SK-N-SH treated with all-trans-retinoic acid at 6 μM for 48 hours (cell line): ENCODE data around the gene RAPH1.

Experiments used
- ATAC-seq: fragments of 200-7000 bp; cut with Tn5 transposase; 3 replicates; pipeline ENCODE4 v1.9.1; 2020; ENCODE audit warnings: mild to moderate bottlenecking, moderate library complexity
- ARNTL ChIP-seq: fragments of 450-650 bp; formaldehyde crosslinking; IDR thresholded peaks from 2 replicates; pipeline ENCODE4 v1.5.0; 2020; ENCODE audit warnings: low read depth, mild to moderate bottlenecking, moderate library complexity, borderline replicate concordance
- BACH2 ChIP-seq: fragments of 250-450 bp; sonication (Bioruptor Pico); IDR thresholded peaks from 2 replicates; pipeline ENCODE4 v1.9.0; 2021; ENCODE audit warnings: mild to moderate bottlenecking, borderline replicate concordance
- CSDC2 ChIP-seq: fragments of 250-450 bp; sonication (Bioruptor Pico); IDR thresholded peaks from 2 replicates; pipeline ENCODE4 v1.5.0; 2020; ENCODE audit warnings: mild to moderate bottlenecking, moderate library complexity
- ESRRG ChIP-seq: fragments of 250-450 bp; sonication (Bioruptor Pico); IDR thresholded peaks from 2 replicates; pipeline ENCODE4 v1.6.1; 2021; ENCODE audit warnings: mild to moderate bottlenecking
- GLIS3 ChIP-seq: fragments of 250-450 bp; sonication (Bioruptor Pico); IDR thresholded peaks from 2 replicates; pipeline ENCODE4 v1.5.0; 2020; ENCODE audit warnings: mild to moderate bottlenecking, moderate library complexity
- ISL1 ChIP-seq: fragments of 250-450 bp; sonication (Bioruptor Pico); IDR thresholded peaks from 2 replicates; pipeline ENCODE4 v2.1.2; 2022; ENCODE audit warnings: mild to moderate bottlenecking, moderate library complexity
- OSR1 ChIP-seq: fragments of 250-450 bp; sonication (Bioruptor Pico); IDR thresholded peaks from 2 replicates; pipeline ENCODE4 v1.8.0; 2022; ENCODE audit warnings: moderate library complexity, mild to moderate bottlenecking, inconsistent platforms
- PPARA ChIP-seq: fragments of 250-450 bp; sonication (Bioruptor Pico); IDR thresholded peaks from 2 replicates; pipeline ENCODE4 v1.5.0; 2020; ENCODE audit warnings: mild to moderate bottlenecking, borderline replicate concordance
- RARB ChIP-seq: fragments of 250-450 bp; sonication (Bioruptor Pico); IDR thresholded peaks from 2 replicates; pipeline ENCODE4 v1.8.0; 2021; ENCODE audit warnings: mild to moderate bottlenecking, moderate library complexity
- SNAI2 ChIP-seq: fragments of 250-450 bp; sonication (Bioruptor Pico); IDR thresholded peaks from 2 replicates; pipeline ENCODE4 v1.5.0; 2020; ENCODE audit warnings: mild to moderate bottlenecking, moderate library complexity
- TCF4 ChIP-seq: fragments of 250-450 bp; sonication (Bioruptor Pico); IDR thresholded peaks from 2 replicates; pipeline ENCODE4 v1.8.0; 2021; ENCODE audit warnings: mild to moderate bottlenecking, moderate library complexity, borderline replicate concordance
- TOX ChIP-seq: fragments of 250-450 bp; sonication (Bioruptor Pico); IDR thresholded peaks from 2 replicates; pipeline ENCODE4 v1.8.0; 2021; ENCODE audit warnings: mild to moderate bottlenecking, moderate library complexity, borderline replicate concordance
- ZC3H10 ChIP-seq: fragments of 250-450 bp; sonication (Bioruptor Pico); IDR thresholded peaks from 2 replicates; pipeline ENCODE4 v1.5.1; 2021; ENCODE audit warnings: mild to moderate bottlenecking, moderate library complexity
- ZFP30 ChIP-seq: fragments of 450-650 bp; formaldehyde crosslinking; IDR thresholded peaks from 2 replicates; pipeline ENCODE4 v1.5.0; 2022; ENCODE audit warnings: mild to moderate bottlenecking, moderate library complexity
- ZNF565 ChIP-seq: fragments of 450-650 bp; formaldehyde crosslinking; conservative IDR thresholded peaks from 2 replicates; pipeline ENCODE4 v1.5.0; 2020; ENCODE audit warnings: low read depth, mild to moderate bottlenecking, moderate library complexity
- ZNF70 ChIP-seq: fragments of 450-650 bp; formaldehyde crosslinking; IDR thresholded peaks from 2 replicates; pipeline ENCODE4 v1.5.0; 2020; ENCODE audit warnings: mild to moderate bottlenecking, moderate library complexity
- ZNF8 ChIP-seq: fragments of 450-650 bp; formaldehyde crosslinking; IDR thresholded peaks from 2 replicates; pipeline ENCODE4 v1.5.0; 2020; ENCODE audit warnings: mild to moderate bottlenecking, moderate library complexity
- TF ChIP-seq, protein P1 (sequence below): fragments of 250-450 bp; sonication (Bioruptor Pico); IDR thresholded peaks from 2 replicates; pipeline ENCODE4 v1.5.1; 2021; ENCODE audit warnings: mild to moderate bottlenecking, moderate library complexity
- TF ChIP-seq, protein P2 (sequence below): fragments of 250-450 bp; sonication (Bioruptor Pico); IDR thresholded peaks from 2 replicates; pipeline ENCODE4 v1.8.0; 2020; ENCODE audit warnings: mild to moderate bottlenecking, moderate library complexity, borderline replicate concordance
- TF ChIP-seq, protein P3 (sequence below): fragments of 250-450 bp; sonication (Bioruptor Pico); IDR thresholded peaks from 2 replicates; pipeline ENCODE4 v1.8.0; 2021; ENCODE audit warnings: low read depth, mild to moderate bottlenecking, moderate library complexity, borderline replicate concordance
- TF ChIP-seq, protein P4 (sequence below): fragments of 250-450 bp; sonication (Bioruptor Pico); IDR thresholded peaks from 2 replicates; pipeline ENCODE4 v1.5.0; 2020; ENCODE audit warnings: mild to moderate bottlenecking, moderate library complexity
- TF ChIP-seq, protein P5 (sequence below): fragments of 250-450 bp; sonication (Bioruptor Pico); IDR thresholded peaks from 2 replicates; pipeline ENCODE4 v1.5.1; 2020; ENCODE audit warnings: low read depth, mild to moderate bottlenecking, moderate library complexity

RAPH1 gene

DNA sequence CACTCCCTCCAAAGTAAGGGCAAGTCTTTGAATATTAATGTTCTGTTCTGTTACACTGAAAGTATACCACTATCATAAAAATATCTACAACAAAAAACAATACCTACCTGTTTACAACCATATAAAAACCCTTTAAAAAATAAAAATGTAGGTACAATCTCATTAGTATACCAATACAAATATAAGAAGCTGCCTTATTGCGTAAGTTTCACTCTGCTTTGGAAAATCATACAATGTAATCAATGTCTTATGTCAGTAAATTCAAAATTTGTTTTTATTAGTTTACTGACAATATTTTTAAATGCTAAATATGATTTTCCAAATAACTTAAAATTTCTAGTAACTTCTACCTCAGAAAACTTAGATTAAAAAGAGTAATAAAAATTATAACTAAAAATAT lies 72.8 kb downstream of the RAPH1 start:
- TF ChIP-seq ARNTL (CRISPR knock-in tag) = no peak
- TF ChIP-seq, protein P1, sequence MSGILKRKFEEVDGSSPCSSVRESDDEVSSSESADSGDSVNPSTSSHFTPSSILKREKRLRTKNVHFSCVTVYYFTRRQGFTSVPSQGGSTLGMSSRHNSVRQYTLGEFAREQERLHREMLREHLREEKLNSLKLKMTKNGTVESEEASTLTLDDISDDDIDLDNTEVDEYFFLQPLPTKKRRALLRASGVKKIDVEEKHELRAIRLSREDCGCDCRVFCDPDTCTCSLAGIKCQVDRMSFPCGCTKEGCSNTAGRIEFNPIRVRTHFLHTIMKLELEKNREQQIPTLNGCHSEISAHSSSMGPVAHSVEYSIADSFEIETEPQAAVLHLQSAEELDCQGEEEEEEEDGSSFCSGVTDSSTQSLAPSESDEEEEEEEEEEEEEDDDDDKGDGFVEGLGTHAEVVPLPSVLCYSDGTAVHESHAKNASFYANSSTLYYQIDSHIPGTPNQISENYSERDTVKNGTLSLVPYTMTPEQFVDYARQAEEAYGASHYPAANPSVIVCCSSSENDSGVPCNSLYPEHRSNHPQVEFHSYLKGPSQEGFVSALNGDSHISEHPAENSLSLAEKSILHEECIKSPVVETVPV (CRISPR knock-in tag) = no peak
- TF ChIP-seq, protein P2, sequence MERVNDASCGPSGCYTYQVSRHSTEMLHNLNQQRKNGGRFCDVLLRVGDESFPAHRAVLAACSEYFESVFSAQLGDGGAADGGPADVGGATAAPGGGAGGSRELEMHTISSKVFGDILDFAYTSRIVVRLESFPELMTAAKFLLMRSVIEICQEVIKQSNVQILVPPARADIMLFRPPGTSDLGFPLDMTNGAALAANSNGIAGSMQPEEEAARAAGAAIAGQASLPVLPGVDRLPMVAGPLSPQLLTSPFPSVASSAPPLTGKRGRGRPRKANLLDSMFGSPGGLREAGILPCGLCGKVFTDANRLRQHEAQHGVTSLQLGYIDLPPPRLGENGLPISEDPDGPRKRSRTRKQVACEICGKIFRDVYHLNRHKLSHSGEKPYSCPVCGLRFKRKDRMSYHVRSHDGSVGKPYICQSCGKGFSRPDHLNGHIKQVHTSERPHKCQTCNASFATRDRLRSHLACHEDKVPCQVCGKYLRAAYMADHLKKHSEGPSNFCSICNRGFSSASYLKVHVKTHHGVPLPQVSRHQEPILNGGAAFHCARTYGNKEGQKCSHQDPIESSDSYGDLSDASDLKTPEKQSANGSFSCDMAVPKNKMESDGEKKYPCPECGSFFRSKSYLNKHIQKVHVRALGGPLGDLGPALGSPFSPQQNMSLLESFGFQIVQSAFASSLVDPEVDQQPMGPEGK = no peak
- TF ChIP-seq, protein P3, sequence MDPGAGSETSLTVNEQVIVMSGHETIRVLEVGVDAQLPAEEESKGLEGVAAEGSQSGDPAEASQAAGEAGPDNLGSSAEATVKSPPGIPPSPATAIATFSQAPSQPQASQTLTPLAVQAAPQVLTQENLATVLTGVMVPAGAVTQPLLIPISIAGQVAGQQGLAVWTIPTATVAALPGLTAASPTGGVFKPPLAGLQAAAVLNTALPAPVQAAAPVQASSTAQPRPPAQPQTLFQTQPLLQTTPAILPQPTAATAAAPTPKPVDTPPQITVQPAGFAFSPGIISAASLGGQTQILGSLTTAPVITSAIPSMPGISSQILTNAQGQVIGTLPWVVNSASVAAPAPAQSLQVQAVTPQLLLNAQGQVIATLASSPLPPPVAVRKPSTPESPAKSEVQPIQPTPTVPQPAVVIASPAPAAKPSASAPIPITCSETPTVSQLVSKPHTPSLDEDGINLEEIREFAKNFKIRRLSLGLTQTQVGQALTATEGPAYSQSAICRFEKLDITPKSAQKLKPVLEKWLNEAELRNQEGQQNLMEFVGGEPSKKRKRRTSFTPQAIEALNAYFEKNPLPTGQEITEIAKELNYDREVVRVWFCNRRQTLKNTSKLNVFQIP = no peak
- no peak for TF ChIP-seq BACH2 (CRISPR knock-in tag)
- no peak for TF ChIP-seq CSDC2
- TF ChIP-seq GLIS3 (CRISPR knock-in tag) = no peak
- no peak for TF ChIP-seq OSR1 (CRISPR knock-in tag)
- TF ChIP-seq RARB (CRISPR knock-in tag) = no peak
- TF ChIP-seq, protein P4, sequence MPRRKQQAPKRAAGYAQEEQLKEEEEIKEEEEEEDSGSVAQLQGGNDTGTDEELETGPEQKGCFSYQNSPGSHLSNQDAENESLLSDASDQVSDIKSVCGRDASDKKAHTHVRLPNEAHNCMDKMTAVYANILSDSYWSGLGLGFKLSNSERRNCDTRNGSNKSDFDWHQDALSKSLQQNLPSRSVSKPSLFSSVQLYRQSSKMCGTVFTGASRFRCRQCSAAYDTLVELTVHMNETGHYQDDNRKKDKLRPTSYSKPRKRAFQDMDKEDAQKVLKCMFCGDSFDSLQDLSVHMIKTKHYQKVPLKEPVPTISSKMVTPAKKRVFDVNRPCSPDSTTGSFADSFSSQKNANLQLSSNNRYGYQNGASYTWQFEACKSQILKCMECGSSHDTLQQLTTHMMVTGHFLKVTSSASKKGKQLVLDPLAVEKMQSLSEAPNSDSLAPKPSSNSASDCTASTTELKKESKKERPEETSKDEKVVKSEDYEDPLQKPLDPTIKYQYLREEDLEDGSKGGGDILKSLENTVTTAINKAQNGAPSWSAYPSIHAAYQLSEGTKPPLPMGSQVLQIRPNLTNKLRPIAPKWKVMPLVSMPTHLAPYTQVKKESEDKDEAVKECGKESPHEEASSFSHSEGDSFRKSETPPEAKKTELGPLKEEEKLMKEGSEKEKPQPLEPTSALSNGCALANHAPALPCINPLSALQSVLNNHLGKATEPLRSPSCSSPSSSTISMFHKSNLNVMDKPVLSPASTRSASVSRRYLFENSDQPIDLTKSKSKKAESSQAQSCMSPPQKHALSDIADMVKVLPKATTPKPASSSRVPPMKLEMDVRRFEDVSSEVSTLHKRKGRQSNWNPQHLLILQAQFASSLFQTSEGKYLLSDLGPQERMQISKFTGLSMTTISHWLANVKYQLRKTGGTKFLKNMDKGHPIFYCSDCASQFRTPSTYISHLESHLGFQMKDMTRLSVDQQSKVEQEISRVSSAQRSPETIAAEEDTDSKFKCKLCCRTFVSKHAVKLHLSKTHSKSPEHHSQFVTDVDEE = no peak
- TF ChIP-seq PPARA = no peak
- TF ChIP-seq, protein P5, sequence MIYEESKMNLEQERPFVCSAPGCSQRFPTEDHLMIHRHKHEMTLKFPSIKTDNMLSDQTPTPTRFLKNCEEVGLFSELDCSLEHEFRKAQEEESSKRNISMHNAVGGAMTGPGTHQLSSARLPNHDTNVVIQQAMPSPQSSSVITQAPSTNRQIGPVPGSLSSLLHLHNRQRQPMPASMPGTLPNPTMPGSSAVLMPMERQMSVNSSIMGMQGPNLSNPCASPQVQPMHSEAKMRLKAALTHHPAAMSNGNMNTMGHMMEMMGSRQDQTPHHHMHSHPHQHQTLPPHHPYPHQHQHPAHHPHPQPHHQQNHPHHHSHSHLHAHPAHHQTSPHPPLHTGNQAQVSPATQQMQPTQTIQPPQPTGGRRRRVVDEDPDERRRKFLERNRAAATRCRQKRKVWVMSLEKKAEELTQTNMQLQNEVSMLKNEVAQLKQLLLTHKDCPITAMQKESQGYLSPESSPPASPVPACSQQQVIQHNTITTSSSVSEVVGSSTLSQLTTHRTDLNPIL (CRISPR knock-in tag) = no peak
- TF ChIP-seq ESRRG = no peak
- TF ChIP-seq ZNF565 (CRISPR knock-in tag) = no peak
- TF ChIP-seq, all 23 proteins: peak for 0
- no peak for ATAC-seq

DNA sequence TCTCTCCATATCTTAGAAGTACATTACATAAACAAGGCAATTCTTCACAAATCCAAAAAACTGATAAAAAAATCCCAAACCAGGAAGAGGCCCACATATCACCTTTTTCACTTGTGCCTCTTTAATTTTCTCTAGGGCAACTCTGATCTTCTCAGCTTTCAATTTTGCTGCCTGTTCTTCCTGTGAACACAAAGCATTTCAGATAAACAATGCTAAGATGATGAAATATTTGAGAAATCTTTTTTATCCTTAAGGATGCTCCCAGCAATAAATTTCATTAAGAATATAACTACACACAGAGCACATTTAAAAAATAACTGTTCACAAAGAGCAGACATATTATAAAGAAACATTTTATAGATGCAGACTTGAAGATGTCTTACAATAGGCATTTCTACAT lies 73.4 kb downstream of the RAPH1 start:
- no peak for ATAC-seq

DNA sequence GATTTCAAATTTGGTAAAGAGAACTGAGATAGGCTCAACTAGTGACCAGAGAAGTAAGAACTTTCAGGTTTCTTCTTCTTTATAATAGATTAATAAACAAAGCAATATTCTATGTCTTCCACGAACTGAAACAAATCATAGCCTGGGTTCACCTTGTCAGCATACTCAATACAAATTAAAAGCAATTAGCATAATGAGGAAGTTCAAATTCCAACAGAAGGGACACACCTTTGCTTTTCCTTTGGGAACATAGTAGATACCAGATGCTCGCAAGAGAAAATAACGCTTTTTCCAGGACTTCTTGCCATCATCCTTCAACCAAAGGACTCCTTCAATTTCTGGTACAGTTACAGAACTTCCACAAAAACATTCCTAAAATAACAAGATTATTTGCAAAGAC lies 79.9 kb downstream of the RAPH1 start:
- no peak for ATAC-seq
- TF ChIP-seq ZNF8 (CRISPR knock-in tag) (no peak), ZNF565 (CRISPR knock-in tag) (no peak), ISL1 (CRISPR knock-in tag) (no peak), PPARA (no peak), ZNF70 (CRISPR knock-in tag) (no peak), RARB (CRISPR knock-in tag) (no peak), OSR1 (CRISPR knock-in tag) (no peak), TOX (CRISPR knock-in tag) (no peak), TCF4 (CRISPR knock-in tag) (no peak), ZC3H10 (CRISPR knock-in tag) (no peak)
- TF ChIP-seq, protein P1 (CRISPR knock-in tag) = no peak
- TF ChIP-seq, protein P2 = no peak

More for the DNA sequence above, 73.4 kb downstream of the RAPH1 start:
- TF ChIP-seq GLIS3 (CRISPR knock-in tag) = no peak
- TF ChIP-seq, protein P2 = no peak
- no peak for TF ChIP-seq ZNF70 (CRISPR knock-in tag)
- no peak for TF ChIP-seq ZNF8 (CRISPR knock-in tag)
- TF ChIP-seq TOX (CRISPR knock-in tag) = no peak
- no peak for TF ChIP-seq ZC3H10 (CRISPR knock-in tag)
- no peak for TF ChIP-seq ZFP30
- TF ChIP-seq SNAI2 (CRISPR knock-in tag) = no peak
